Frontal cortex (tissue), 4 donors: ENCODE measurements around the gene CCT4. TPM values are rescaled to one million over a fixed set of nuclear protein-coding genes. Genes with fewer than 3 reads are reported as not detected.
"Not testable (repeated sequence)": the region's sequence is repeated elsewhere in the genome, so short reads cannot be mapped to it uniquely, and the experiment has no call there.

Source experiments
- DNase-seq, 2 donors: peaks; one replicate each; pipeline ENCODE4 v3.0.0; 2012; ENCODE audit warnings: low spot score in 2 of 2
- FAIRE-seq: peaks from 2 replicates; lab custom pipeline; 2012; peaks lifted over from hg19 to GRCh38; lab: Jason Lieb, UNC
- total RNA-seq: library from RNA; depleted of rRNA; stranded (reverse); fragments of >200 nt; gene quantifications from one replicate; pipeline ENCODE4 v1.2.3, GENCODE V29; 2014
- donor health status: control.
- donor health status: control.
- donor health status: control.

CCT4 gene, protein sequence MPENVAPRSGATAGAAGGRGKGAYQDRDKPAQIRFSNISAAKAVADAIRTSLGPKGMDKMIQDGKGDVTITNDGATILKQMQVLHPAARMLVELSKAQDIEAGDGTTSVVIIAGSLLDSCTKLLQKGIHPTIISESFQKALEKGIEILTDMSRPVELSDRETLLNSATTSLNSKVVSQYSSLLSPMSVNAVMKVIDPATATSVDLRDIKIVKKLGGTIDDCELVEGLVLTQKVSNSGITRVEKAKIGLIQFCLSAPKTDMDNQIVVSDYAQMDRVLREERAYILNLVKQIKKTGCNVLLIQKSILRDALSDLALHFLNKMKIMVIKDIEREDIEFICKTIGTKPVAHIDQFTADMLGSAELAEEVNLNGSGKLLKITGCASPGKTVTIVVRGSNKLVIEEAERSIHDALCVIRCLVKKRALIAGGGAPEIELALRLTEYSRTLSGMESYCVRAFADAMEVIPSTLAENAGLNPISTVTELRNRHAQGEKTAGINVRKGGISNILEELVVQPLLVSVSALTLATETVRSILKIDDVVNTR
- total RNA-seq: 223 TPM

DNA sequence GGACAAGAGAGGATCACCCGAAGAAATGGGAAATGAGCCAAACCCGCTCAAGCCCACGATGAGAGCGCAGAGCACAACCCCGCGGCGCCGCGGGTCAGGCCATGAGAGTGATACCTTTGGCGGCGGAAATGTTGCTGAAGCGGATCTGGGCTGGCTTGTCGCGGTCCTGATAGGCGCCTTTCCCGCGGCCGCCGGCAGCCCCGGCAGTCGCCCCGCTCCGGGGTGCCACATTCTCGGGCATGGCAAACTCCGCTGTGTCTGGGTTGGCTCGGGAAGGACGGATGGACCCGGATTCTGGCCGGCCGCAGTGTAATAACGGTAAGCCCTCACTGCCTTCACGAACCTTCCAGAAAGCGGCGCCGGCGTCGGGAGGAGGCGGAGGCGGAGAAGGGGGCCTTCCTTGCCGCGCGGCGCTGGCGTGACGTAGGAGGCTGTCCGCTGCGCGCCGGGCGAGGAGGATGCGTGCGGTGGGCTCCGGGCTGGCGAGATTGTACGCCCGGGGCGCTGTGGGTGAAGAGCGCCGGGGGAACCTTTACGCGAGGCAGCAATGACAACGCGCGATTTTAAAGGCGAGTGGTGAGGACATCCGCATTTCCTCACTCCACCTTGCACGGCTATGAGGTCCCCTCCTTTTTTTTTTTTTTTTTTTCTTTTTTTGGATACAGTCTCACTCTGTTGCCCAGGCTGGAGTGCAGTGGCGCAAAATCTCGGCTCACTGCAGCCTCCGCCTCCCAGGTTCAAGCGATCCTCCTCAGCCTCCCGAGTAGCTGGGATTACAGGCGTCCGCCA, at the start of gene CCT4:
CCT4 (minus strand) TSS at position 390 of the 789 bp plus-strand sequence; CDS start at position 241, 149 bp downstream.
- DNase-seq (peak; percentile 79 to 82), FAIRE-seq (no peak)

DNA sequence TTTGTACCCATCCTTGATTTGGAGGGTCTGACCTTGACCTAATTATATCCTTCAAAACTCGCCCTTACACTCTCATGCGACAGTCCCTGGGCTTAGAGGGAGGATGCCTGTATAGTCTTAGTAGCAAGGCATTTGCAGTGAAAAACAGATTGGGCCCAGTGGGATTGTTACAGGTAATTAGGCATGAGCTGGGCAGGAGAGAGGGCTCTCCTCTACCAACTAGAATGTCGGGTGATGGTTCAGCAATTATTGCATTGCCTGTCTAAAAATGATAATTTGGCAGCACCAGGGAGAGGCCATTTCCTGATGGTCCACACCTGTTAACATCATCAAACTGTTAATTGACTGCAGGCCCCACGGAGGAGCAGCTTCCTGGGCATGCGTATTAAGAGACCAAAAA, 49.4 kb upstream of the CCT4 start:
- FAIRE-seq (no peak), DNase-seq (no peak)

DNA sequence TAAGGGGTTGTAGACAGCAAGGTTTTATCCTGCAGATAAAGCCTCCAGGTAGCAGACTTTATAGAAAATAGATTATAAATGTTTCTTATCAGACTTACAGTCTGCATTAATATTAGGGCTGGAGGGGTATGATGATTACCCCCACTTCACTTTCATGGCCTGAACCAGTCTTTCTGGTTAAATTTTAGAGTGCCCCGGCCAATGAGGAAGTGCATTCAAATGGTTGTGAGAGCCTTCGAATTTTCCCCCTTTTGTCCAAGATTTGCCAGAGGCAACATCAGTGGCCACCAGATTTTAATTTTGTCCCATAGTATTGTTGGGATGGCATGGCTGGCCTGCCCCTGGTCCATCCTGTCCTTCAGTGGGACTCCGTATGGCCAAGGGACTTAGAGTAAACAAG, 48.6 kb upstream of the CCT4 start:
- FAIRE-seq: no peak
- DNase-seq: no peak

DNA sequence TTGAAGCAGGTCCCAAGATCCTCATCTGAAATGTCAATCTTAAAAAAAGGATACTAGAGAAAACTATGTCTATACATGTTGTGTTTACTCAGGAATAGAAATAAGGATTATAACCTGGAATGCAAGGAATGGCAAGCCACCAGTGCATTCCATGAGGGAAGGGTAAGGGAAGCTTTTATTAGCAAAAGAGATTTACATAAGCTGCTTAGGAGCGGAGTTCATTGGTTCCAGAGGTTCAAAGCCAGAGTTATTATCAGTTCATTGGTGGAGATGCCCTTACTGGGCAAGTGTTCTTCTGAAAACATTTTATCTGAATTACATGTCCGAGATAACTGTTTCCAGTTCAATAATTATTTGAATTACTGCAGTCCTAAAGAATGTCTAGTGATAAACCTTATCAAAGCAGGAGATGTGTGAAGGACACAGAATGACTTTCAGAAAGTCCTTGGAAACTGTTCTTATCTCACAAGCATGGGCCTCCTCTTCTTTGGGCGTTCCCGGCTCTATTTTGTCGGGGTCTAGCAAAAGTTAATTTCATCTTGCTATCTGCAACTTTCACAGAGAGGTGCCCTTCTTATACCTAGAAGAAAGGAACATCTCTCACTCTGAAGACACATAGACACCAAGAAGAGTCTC, 40.5 kb upstream of the CCT4 start:
- DNase-seq (no peak), FAIRE-seq (no peak)

DNA sequence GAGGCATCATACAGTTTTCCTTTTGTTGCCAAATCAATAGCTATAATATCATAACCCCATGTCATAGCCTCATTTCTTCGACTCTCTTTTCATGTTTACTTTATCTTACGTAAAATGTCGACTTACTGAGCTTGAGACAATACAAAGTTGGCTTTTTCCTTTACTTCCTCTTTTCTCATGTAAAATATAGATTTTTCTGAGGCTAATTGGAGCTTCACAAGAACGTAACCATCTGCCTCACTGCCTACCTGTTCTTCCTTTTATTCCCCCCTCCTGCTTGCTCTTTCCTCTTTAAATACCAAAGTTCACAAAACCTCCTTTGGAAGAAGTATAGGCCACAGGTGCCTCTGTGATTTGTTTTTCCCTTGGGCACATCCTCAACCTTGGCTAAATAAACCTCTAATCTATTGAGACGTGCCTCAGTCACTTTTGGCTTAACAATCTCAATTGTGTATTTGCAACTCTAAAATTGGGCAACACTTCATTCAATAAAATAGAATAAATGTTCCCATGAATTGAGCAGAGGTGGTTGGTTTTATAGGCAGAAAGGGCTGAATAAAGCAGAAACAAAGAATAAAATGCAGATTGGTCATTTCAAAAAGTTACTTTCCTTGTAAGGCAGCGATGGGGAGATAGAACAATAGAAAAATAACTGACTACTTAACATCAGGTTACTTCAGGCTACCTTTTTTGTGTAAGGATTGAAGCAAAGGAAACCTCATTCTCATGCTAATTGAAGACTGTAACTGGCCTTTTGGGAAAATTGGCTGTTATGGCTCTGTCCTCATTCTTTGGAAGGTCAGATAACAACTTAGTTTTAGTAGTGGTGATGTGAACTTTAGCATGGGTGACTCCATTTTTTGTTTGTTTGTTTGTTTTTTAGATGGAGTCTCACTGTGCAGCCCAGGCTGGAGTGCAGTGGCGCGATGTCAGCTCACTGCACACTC, 38.3 kb upstream of the CCT4 start:
- FAIRE-seq (no peak), DNase-seq (no peak)

DNA sequence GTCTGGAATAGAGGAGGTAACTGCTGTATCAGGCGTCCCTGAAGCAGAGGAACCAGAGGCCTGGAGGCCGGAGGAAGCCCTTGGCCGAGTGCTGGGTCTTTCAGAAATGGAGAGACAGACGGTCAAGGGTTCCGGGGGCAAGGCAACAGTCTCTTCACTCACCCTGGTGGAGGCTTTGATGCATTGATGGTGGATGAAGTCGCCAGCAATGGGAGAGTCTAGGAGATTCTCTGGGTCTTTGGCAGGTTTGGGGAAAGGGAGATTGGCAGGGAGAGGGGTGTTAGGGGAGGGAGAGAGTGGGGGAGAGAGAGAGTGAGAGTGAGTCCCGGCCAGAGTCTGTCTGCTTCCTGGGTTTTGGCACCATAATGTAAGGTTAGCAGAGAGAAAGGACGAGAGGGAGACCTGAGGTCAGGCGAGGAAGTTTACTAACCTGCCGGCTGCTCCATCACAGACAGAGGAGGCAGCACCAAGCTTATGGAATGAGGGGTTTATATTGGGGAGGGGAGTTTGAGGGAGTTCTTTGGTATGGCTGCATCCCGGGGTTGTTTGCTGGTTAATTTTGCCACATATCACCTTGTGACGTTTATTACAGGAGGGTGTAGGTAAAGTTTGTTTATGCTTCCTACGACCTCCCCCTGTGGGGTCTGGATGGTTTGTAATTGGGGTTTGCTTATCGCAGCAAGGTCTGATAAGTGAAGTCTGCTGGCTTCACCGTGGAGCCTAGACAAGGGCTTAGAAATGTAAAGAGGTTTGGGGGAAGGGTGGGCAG, 36.6 kb upstream of the CCT4 start:
- DNase-seq (no peak), FAIRE-seq (no peak)

DNA sequence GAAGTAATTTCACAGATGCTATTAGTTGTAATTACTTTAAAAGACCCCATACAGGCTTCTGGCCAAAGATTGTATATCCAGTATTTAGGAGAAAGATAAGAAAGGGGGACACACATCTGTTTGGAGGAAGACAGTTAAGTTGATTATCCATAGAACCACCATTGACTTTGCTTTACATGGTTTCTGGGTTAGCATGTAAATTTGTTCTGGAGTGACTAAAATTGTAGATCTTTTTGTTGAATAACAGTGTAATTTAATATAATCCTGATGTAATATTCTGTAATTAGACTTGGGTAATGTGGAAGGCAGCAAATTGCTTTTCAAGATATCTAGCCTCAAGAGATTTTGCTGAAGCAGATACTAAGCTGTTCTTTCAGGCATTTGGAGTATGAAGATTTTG, 34.3 kb upstream of the CCT4 start:
- no peak for DNase-seq

DNA sequence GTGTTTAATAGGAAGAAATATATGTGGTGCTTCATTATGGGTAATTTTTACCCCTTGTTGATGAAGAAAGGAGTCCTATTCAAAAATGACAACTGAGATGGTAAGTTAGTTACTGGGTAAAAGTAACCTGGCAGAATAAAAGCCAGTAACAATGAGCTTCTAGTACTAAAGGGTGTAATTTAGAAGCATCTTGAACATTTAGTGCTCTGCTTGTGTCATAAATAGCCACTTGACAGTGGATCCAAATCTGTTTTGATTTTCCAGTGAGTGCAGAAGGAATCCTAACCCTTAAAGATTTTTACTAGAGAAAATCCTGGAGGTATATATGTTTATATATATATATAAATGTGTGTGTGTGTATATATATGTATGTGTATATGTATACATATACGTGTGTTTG, 32.1 kb upstream of the CCT4 start:
- FAIRE-seq (no peak), DNase-seq (no peak)

More for the DNA sequence above, 34.3 kb upstream of the CCT4 start:
- FAIRE-seq: no peak

DNA sequence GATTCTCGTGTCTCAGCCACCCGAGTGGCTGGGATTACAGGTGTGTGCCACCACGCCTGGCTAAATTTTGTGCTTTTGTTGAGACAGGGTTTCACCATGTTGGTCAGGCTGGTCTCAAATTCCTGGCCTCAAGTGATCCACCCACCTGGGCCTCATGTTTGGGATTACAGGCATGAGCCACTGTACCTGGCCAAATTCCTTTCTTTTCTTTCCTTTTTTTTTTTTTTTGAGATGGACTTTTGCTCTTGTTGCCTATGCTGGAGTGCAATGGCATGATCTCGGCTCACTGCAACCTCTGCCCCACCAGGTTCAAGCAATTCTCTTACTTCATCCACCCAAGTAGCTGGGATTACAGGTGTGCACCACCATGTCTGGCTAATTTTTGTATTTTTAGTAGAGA, 26.3 kb upstream of the CCT4 start:
- not testable (repeated sequence) for DNase-seq, FAIRE-seq

DNA sequence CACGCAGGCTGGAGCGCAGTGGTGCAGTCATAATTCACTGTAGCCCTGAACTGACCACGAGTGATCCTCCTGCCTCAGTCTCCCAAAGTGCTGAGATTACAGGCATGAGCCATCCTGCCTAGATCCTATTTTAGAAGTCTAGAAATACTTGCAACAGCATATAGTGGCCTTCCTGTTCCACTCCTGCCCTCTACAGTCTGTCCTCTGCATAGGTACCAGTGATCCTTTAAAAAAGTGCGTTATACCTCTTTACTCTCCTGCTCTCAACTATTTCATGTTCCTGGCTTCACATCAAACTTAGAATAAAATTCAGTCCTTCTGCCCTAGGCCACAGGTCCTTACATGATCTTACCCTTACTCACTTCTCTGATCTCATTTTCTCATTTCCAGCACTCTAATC, 23.1 kb upstream of the CCT4 start:
- DNase-seq (no peak), FAIRE-seq (no peak)

DNA sequence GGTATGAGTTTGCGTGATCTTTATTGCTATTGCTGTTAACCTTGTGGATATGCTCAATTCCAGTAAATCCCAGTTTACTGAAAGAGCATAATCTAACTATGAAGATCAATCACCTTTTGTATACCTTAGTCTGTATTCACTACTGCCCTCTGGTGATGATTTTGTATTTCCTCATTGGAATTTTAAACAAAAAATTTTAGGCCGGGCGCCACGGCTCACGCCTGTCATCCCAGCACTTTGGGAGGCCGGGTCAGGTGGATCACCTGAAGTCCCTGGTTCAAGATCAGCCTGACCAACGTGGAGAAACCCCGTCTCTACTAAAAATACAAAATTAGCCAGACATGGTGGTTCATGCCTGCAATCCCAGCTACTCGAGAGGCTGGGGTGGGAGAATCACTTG, 22.1 kb upstream of the CCT4 start:
- no peak for FAIRE-seq
- no peak for DNase-seq

DNA sequence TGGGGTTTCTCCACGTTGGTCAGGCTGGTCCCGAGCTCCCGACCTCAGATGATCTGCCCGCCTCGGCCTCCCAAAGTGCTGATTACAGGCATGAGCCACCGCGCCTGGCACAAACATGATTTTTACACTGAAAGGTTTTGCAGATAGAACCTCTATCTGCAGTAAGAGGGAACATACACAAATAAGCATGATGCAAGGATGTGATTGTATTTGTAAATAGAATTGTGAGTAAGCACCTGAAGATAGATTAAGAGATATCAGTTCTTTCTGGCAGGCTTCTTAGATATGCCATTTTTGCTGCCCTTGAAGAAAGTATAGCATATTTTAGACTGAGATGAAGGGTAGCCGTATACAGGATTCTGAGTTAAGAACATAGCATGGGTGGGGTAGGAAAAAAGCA, 20.7 kb upstream of the CCT4 start:
- no peak for FAIRE-seq

DNA sequence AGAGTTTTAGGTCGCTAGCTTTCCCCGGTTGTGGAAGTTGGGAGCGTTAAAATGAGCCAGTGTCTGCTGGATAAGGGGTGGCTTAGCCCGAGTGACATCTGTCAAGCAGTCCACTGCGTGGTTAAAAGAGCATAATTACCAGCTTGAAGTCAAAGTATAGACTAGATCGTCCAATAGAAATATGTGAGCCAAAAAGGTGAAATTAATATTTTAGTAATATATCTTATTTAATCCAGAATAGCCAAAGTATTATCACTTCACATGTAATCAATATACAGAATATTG, 17.7 kb upstream of the CCT4 start:
- no peak for DNase-seq
- no peak for FAIRE-seq

More for the DNA sequence above, 20.7 kb upstream of the CCT4 start:
- no peak for DNase-seq

DNA sequence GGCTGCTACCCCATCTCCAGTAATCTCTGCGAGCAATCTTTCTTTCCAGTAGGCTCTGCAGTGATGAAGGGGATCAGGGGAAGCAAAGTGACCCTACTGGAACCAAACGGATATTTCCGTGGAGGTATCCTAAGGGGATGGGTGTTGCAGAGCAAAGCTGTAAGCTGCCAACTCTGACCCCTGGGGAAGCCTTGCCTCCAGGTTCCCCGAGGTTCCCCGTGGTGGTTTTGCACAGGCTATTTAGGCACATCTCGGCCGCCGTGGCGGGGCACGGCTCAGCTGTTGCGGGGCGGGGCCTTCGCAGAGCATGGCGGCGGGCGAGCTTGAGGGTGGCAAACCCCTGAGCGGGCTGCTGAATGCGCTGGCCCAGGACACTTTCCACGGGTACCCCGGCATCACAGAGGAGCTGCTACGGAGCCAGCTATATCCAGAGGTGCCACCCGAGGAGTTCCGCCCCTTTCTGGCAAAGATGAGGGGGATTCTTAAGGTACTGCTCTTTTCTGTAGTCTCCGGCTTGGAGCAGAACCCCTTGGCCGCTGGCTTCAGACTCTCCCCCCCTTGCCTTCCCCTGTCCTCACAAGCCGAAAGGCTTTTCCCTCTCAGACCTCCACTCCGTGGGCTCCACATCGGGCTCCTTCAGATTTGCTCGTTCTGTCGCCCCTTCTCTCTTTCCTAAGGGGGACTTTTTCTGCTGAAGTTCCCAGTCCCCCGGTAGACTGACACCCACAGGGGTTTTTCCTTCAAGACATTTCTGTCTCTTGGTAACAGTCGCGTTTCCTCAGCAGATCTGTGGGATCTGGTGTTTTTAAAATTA, 17.1 kb upstream of the CCT4 start, which contains the start of gene COMMD1:
COMMD1 (plus strand) TSS at position 303 of the 814 bp plus-strand sequence; CDS start at position 308, 5 bp downstream.
- peak; percentile 28 to 51 for DNase-seq
- FAIRE-seq: no peak

DNA sequence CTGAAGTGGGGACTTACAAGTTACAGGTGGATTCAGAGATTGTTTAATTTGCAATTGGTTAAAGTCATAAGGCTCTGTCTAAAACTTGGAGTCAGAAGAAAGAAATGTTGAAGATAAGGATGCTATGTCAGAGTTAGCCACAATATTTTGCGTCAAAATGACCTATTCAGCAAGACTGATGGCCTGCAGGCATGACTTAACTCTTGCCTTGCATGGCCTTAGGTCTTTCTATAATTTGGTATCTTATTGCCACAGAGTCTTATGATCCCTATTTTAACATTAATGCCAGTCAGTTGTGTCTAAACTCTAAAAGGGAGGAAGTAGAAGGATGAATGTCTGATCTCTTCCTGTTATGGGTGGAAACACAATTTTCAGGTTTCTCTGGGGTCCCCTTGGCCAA, 11.8 kb upstream of the CCT4 start:
- no peak for FAIRE-seq
- DNase-seq: no peak

DNA sequence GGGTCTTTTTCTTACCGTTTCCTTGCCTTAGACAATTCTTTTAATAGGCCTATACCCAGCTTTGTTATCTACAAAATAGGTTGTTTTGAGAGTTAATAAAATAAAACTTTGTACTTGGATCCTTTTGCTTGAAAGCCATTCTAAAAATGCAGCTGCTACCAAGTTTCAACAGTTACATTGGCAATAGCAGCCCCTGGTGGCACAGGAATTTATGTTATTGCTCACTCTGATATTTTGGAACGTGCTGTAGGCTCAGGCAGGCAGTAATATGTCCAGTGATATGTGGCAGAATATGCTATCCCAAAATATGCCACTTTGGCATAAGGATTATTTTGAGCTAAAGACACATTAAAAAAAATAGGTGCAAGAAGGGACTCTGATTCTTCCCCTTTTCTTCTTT, 10.4 kb upstream of the CCT4 start:
- DNase-seq (no peak), FAIRE-seq (no peak)

DNA sequence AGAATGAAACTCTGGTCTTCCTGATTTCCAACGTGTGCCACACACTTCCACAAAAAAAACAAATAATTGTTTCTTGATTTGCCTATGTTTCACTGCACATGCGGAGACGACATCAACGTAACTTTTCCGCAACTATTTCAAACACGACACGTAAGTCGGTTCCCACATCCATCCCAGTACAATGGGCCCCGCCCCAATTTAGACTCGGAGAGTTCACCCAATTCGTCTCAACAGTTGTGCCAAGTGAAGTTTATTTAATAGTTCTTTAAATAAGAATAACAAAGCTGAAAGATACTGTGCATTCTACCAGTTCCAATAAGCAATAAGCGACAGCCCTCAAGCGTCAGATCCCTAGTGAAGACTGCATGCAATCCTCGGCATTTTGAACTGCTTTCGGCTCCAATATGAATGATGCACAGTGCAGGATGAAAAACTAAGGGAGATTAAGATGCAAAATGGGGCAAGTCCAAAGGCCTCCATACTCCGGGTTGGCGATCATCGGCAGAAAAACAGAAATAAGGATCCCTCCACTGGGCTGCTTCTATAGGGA, 664 bp downstream of the CCT4 start:
- DNase-seq (no peak), FAIRE-seq (no peak)
